ENCODE data around the gene WDFY4. TPM values are rescaled to one million over a fixed set of nuclear protein-coding genes. Genes with fewer than 3 reads are reported as not detected.

The WDFY4 gene
- total and polyA plus RNA-seq, 2 donors (not counting 1 experiment from before 2014, with no cell fraction given), result 0.06 to 0.66 TPM

DNA sequence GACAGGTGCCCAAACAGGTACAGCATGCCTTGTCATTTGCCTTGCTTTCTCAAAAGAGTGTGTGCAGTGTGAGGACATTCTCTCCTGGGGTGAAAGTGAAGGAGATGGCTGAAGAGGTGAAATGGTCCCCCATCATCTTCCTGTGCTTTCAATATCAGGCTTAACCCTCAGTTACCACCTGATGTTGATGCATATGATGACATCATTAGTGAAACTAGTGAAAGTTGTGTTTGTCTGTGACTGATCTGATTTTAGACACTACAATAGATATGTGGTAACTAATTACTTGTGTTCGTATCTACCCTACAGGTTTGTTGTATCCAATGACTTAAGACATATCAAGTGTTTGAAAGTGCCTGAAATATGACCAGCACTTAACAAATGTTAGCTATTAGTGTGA is 279.4 kb downstream of the WDFY4 start:
- no peak overlapping the region for H3K4me3 ChIP-seq (replicated peaks in 1 of 4; ENCODE audit: control extremely low read depth in 1 of 4, insufficient read depth in 1 of 4, low read depth in 3 of 4, low read length in 4 of 4)
- DNase-seq (ENCODE audit: low read depth in 2 of 2), result no peak
- TF ChIP-seq, protein P1, sequence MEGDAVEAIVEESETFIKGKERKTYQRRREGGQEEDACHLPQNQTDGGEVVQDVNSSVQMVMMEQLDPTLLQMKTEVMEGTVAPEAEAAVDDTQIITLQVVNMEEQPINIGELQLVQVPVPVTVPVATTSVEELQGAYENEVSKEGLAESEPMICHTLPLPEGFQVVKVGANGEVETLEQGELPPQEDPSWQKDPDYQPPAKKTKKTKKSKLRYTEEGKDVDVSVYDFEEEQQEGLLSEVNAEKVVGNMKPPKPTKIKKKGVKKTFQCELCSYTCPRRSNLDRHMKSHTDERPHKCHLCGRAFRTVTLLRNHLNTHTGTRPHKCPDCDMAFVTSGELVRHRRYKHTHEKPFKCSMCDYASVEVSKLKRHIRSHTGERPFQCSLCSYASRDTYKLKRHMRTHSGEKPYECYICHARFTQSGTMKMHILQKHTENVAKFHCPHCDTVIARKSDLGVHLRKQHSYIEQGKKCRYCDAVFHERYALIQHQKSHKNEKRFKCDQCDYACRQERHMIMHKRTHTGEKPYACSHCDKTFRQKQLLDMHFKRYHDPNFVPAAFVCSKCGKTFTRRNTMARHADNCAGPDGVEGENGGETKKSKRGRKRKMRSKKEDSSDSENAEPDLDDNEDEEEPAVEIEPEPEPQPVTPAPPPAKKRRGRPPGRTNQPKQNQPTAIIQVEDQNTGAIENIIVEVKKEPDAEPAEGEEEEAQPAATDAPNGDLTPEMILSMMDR (conservative IDR thresholded peaks at IDR 0.05 in 1 of 2, IDR thresholded peaks at IDR 0.05 in 1 of 2; ENCODE audit: low read depth in 1 of 2, low read length in 2 of 2), result no peak
- TF ChIP-seq EZH2 (IDR thresholded peaks at IDR 0.05; ENCODE audit: low read length, missing control alignments), result no peak
- no peak overlapping the region for H3K27ac ChIP-seq (ENCODE audit: insufficient read depth, low read length)
- H3K79me2 ChIP-seq (ENCODE audit: control insufficient read depth, insufficient read depth, low read length), result no peaks in the 10 kb centered on the region
- H3K4me2 ChIP-seq (ENCODE audit: extremely low read depth, insufficient read depth, low read length), result no peak overlapping the region
- H3K36me3 ChIP-seq (ENCODE audit: control insufficient read depth, insufficient read depth, low read length), result no peaks in the 10 kb centered on the region
- H3K4me1 ChIP-seq (ENCODE audit: control insufficient read depth, extremely low read depth, insufficient read depth, low read length), result no peaks in the 10 kb centered on the region
- no peaks in the 10 kb centered on the region for H3K27me3 ChIP-seq (ENCODE audit: control insufficient read depth, insufficient read depth, low read length)
- H3K9me3 ChIP-seq (ENCODE audit: control insufficient read depth, insufficient read depth, low read depth, low read length), result no peaks in the 10 kb centered on the region
- H4K20me1 ChIP-seq (ENCODE audit: control insufficient read depth, extremely low read depth, insufficient read depth, low read length), result no peaks in the 10 kb centered on the region
- no peak overlapping the region for H3K9ac ChIP-seq (ENCODE audit: insufficient read depth, low read length)
- H2AFZ ChIP-seq (ENCODE audit: low read length), result no peak overlapping the region

DNA sequence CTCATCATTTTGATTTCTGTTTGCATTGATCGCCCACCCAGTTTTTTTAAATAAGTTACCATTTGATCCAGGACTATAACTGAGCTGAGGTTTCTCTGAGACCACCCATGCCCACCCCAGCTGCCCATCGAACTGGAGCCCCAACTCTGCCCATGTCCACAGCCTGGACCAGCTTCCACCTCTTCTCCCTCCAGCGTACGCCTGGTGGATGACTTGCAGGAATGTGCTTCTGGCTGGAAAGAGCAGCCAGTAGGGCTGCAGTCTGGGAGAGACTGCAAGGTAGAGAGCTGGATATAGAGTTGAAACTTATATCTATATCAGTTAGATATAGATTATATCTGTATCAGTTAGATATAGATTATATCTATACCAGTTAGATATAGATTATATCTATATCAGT is 280.8 kb downstream of the WDFY4 start:
- no peaks in the 10 kb centered on the region for H4K20me1 ChIP-seq (ENCODE audit: control insufficient read depth, extremely low read depth, insufficient read depth, low read length)
- no peak overlapping the region for H3K27ac ChIP-seq (ENCODE audit: insufficient read depth, low read length)
- no peaks in the 10 kb centered on the region for H3K4me1 ChIP-seq (ENCODE audit: control insufficient read depth, extremely low read depth, insufficient read depth, low read length)
- no peak overlapping the region for H3K4me2 ChIP-seq (ENCODE audit: extremely low read depth, insufficient read depth, low read length)
- H3K79me2 ChIP-seq (ENCODE audit: control insufficient read depth, insufficient read depth, low read length), result no peaks in the 10 kb centered on the region
- H3K27me3 ChIP-seq (ENCODE audit: control insufficient read depth, insufficient read depth, low read length), result no peaks in the 10 kb centered on the region
- H2AFZ ChIP-seq (ENCODE audit: low read length), result no peak overlapping the region
- TF ChIP-seq, protein P1 (conservative IDR thresholded peaks at IDR 0.05 in 1 of 2, IDR thresholded peaks at IDR 0.05 in 1 of 2; ENCODE audit: low read depth in 1 of 2, low read length in 2 of 2), result no peak
- no peak for TF ChIP-seq EZH2 (IDR thresholded peaks at IDR 0.05; ENCODE audit: low read length, missing control alignments)
- no peak overlapping the region for H3K9ac ChIP-seq (ENCODE audit: insufficient read depth, low read length)
- DNase-seq (ENCODE audit: low read depth in 2 of 2), result no peak
- no peaks in the 10 kb centered on the region for H3K9me3 ChIP-seq (ENCODE audit: control insufficient read depth, insufficient read depth, low read depth, low read length)
- H3K4me3 ChIP-seq (replicated peaks in 1 of 4; ENCODE audit: control extremely low read depth in 1 of 4, insufficient read depth in 1 of 4, low read depth in 3 of 4, low read length in 4 of 4), result no peak overlapping the region
- no peaks in the 10 kb centered on the region for H3K36me3 ChIP-seq (ENCODE audit: control insufficient read depth, insufficient read depth, low read length)

DNA sequence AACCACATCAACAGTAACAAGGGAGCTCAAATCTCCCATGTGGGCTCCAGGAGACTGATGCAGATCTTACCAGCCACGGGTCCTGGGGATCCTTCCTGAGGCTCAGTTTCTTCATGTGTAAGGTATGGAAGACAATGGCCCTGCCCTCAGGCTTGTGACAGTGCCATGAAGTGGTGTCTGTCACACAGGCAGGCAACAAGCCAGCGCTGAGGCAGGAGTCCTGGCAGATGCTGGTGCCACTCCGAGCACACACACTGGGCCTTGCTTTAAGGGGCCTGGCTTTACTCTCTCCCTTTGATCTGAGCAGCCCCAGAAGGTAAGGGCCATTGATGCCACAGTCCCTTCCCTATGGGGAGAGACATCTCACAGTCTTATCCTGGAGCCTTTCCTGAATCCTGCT is 283.4 kb downstream of the WDFY4 start:
- H3K36me3 ChIP-seq (ENCODE audit: control insufficient read depth, insufficient read depth, low read length), result no peaks in the 10 kb centered on the region
- no peaks in the 10 kb centered on the region for H3K4me1 ChIP-seq (ENCODE audit: control insufficient read depth, extremely low read depth, insufficient read depth, low read length)
- H3K9ac ChIP-seq (ENCODE audit: insufficient read depth, low read length), result no peak overlapping the region
- no peak overlapping the region for H3K4me3 ChIP-seq (replicated peaks in 1 of 4; ENCODE audit: control extremely low read depth in 1 of 4, insufficient read depth in 1 of 4, low read depth in 3 of 4, low read length in 4 of 4)
- no peaks in the 10 kb centered on the region for H4K20me1 ChIP-seq (ENCODE audit: control insufficient read depth, extremely low read depth, insufficient read depth, low read length)
- no peak overlapping the region for H3K27ac ChIP-seq (ENCODE audit: insufficient read depth, low read length)
- H3K79me2 ChIP-seq (ENCODE audit: control insufficient read depth, insufficient read depth, low read length), result no peaks in the 10 kb centered on the region
- no peaks in the 10 kb centered on the region for H3K9me3 ChIP-seq (ENCODE audit: control insufficient read depth, insufficient read depth, low read depth, low read length)
- H3K4me2 ChIP-seq (ENCODE audit: extremely low read depth, insufficient read depth, low read length), result no peak overlapping the region
- H2AFZ ChIP-seq (ENCODE audit: low read length), result no peak overlapping the region
- H3K27me3 ChIP-seq (ENCODE audit: control insufficient read depth, insufficient read depth, low read length), result no peaks in the 10 kb centered on the region
- DNase-seq (ENCODE audit: low read depth in 2 of 2), result no peak
- no peak for TF ChIP-seq EZH2 (IDR thresholded peaks at IDR 0.05; ENCODE audit: low read length, missing control alignments)
- TF ChIP-seq, protein P1 (conservative IDR thresholded peaks at IDR 0.05 in 1 of 2, IDR thresholded peaks at IDR 0.05 in 1 of 2; ENCODE audit: low read depth in 1 of 2, low read length in 2 of 2), result no peak
